GM19023 (cell line): ENCODE measurements around the gene ZDHHC22.
A peak's percentile ranks its signal among the peaks of the same experiment; 100 is the strongest.
"Not testable (repeated sequence)": the region's sequence is repeated elsewhere in the genome, so short reads cannot be mapped to it uniquely, and the experiment has no call there.

Experiments used
- ATAC-seq: cut with Tn5 transposase; IDR thresholded peaks from one replicate; pipeline ENCODE4 v1.9.1; 2021; ENCODE audit warnings: mild to moderate bottlenecking, moderate library complexity; ENCODE audit not compliant: unreplicated experiment

The ZDHHC22 gene, protein sequence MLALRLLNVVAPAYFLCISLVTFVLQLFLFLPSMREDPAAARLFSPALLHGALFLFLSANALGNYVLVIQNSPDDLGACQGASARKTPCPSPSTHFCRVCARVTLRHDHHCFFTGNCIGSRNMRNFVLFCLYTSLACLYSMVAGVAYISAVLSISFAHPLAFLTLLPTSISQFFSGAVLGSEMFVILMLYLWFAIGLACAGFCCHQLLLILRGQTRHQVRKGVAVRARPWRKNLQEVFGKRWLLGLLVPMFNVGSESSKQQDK

DNA sequence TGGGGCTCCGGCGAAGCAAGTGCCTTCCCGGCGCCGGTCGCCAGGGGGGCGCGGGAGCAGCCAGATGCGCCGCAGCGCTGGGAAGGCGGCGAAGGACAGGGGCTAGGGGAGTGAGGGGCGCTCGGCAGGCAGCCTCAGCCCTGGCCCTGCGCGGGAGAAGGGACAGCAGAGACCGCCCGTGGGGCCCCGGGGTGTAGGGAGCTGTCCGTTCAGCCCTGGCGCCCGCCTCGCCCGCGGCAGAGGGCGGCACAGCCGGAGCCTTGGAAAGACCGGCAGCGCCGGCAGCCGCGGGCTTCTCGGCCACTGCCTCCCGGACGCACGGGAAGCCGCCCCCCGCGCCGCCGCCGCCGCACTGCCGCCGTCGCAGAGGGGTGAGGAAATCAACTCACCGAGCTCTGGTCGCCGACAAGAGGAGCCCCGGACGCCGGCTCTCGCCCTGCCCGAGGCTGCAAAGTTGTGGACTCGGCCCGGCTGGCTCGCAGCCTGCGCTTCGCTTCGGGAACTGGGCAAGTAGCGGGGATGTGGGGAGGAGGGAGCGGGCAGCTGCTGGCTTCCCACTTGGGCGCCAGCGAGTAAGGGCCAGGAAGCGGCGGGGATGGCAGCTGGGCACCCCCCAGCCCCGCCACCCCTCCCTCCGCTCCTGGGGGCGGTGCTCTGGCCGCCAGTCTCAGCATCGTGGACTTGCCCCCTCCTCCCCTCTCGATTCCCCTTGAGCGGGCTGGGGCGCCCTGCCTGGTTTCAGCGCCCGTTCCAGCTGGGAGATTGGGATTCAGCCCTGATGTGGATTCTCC is at the start of gene ZDHHC22:
ZDHHC22 (minus strand) TSS at position 578 of the 791 bp plus-strand sequence. CDS start 2,053 bp downstream, outside the sequence.
- ATAC-seq, result no peak

DNA sequence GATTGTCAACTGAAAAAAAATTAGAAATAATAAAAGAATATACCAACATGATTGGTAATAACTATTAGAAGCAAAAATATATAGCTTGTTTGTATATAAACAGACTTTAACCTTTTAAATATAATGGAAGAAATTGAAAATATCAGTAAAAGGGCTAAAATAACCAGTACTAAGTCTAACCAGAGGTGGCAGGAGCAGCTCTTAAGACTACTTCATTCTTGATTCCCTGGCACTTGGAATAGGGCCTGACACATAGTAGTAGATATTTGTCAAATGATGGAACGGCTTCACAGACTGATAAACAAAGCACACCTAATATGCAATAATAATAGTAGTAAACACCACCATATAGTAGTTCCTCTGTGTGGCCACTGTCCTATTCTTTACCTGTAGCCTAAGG is 49.4 kb upstream of the ZDHHC22 start:
- no peak for ATAC-seq

DNA sequence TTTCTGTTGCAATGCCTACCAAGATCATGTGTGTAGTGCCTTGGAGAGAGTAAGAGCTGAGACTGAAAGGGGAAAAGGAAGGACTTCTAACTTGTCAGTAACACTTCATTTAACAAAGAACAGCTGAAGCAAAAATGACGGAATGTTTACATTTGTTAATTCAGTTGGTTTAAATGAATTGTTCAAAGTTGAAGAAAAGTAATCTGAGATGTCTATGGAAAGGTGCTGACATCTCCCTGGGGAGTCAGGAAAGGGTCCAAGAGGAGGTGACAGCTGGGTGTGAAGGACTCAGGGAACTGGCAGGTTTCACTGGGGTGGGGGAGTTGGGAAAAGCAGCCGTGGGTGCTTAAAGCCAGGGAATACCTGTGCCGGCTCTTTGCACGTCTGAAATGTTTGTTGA is 47.9 kb upstream of the ZDHHC22 start:
- no peak for ATAC-seq

DNA sequence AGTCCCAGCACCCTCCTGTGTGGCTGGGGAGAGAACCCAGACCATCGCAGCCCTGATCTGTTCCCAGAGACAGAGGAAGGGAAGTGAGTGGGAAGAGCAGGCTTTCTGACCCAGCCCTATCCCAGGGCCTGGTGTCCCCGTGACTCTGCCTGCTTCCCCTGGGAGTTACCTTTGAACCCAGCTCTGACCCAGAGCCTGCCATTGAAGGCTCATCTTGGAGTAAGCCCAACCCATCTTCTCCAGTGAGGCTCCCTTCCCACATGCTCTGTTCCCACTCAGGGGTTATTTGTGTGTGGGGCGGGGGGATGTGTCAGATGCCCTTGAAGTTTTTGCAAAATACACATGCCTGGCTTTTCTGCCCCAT is 46.0 kb upstream of the ZDHHC22 start:
- no peak for ATAC-seq

DNA sequence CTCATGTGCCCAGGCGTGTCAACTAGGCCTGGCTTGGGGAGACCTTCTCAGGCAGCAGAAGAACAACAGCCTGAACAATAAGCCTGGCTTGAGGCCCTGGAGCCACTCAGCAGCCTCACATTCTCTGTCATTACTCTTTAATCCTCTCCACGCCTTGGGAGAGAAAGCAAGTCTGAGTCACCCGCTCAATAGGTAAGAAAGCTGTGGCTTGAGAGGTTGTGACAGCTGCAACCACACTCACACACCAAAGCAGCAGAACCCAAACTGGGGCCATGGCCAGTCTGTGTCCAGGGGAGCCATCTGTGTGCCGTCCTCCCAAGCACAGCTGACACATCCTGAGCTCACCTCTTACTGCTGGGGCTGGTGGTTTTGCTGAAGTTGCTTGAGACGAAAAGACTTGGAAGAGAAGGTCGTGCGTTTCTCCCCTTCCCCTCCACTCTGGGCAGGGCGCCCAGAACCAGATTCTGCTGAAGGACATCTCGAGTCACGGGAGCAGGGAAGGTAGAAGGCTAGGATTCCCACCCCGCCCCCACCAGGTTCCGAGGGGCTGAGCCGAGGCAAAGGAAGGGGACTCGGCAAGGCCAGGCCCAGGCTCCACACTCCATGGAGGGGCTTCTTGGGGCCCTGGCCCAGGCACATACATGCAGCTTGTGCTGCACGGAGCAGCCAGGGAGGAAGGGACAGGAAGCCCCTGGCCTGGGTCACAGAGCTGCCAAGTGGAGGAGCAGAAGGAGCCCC is 45.5 kb upstream of the ZDHHC22 start:
- ATAC-seq, result no peak

DNA sequence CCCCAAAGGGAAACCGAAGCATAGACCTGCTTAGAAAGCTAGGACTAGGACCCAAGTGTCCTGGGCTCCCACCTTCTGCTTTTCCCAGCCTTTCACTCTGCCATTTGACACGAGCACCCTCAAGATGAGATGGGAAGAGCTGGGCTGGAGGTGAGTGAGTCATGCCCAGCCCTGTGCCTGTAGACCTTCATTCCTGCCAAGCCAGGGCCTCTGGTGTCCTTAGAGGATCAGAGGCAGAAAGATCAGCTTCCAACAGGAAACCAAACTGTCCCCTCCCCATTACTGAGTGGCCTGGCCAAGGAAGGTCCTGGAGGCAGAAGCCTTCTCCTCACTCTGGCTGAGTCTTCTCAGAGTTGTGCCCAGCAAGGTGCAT is 43.5 kb upstream of the ZDHHC22 start:
- ATAC-seq, result no peak

DNA sequence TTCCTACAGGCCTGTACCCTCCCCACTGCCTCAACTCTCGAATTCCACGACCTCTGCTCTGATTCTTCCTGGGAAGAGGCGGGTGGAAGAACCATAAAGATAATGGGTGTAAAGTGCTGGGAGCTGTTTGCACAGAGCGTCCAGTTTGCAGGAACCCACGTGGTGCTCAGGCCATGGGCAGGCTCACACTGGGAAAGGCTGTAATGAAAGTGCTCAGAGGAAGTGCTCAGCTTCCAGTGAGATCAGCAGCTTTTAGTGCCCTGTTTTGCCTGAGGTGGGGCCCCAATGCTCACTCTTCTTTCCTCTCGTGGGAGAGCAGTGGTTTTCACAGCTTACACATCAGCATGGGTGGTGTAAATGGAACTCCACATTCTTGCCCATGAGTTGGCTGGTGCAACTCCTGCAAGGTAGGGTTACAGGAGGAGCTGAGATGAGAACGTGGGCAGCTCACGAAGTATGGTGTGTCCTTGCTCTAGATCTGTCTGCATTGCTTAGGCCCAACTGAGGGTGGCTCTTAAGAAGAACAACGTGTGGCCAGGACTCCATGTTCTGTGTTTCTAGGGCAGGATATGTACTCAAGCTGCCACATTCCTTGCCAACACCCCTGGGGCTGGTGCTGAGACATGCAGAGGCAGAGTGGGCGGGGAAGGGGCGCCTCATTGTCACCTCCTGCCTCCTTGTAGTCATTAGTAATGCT is 43.0 kb upstream of the ZDHHC22 start:
- ATAC-seq, result no peak

DNA sequence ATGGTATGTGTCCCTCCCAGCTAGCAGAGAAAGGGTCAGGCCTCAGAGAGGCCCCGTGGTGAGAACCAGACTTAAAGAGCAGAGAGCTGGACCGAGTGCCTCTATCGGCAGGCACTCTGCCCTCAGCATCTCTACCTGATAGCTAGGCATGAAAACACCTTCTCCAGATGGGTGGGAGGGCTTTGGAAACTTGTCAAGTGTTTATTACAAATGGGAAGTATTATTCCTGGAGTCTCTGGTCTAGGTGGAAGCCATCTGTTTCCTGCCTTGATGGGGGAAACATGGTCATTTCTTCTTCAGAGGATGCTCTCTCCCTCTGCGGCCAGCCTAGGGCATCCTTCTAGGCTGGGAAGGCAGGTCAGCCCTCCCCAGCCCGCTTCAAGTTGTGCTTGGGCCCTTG is 42.3 kb upstream of the ZDHHC22 start:
- no peak for ATAC-seq

DNA sequence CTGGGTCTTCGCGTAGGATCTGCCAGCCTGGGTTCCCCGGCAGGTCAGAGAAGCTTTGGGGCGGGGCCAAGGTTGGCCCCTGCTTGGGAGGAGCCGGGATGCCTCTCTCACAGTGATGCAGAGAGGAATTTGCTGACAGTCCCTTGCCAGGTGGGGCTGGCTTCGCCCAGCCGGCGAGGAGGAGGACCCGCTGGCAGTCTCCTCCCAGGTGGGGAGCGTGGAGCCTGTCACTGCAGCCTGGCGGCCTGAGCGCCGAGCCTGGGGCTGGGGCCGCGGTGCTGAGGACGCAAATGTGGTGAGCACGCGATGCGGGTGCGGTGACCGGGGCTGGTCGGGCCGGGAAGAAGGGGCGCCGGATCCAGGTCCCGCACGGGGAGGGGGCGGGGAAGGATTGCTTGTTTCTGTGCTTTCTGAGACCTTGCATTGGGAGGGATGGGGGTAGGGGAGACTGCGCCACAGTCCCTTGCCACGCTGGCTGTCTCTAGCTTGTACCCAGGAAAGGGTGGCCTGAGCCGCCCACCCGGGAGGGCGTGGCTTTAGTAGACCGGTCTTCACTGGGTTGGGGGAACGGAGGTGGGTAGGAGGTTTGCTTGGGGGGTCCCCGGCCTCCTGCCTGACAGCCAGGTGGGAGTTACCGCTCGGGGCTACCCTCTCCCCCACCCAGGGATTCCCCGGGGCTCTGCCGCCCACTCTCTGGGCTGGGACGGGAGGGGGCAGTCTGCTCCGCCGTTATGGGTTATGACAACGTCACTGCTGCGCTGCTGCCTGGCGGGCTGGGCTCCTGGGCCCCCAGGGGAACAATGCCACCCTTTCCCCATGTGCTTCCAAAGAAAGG is 40.2 kb upstream of the ZDHHC22 start, which contains the start of gene TMEM63C:
TMEM63C (plus strand) TSS at position 196 of the 835 bp plus-strand sequence. CDS start 37,016 bp downstream, outside the sequence.
- ATAC-seq, result peak; percentile 77

DNA sequence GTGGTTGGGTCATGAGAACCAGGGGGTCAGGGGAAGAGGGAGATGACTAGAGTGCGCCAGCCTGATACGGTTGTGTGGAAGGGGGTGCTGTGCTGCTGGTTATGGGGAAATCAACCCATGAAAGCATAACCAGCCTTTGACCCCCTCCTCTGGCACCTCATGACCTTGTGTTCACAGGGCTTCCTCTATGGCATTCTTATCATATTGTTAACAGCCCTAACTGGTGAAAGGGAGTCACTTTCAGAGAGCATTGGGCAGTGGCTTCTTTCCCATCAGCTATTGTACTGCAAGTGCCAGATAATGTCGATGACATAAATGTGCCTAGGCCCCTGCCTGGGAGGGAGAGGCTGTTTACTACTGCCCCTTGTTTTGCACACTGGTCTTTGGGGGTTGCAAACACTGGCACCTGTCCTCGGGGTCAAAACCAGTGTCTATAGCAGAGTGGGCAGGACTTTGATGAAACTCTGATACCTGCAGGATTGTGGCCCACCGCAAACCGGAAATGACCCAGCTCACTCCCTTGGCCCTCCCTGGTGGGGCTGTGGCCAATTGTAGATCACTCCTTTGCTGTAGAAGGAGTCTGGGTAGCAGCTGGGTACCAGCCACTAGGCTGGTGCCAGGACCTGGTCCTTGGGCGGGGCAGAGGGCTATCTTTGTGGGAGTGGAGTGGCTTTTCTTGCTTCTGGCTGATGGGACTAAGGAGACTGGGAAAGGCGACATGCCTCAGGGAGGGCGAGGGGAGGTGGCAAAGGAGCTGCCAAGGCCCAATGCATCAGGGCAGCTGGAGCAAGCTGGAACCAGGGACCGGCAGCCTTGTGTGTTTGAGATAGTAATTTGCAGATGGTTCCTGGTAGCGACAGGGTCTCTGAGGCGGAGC is 39.4 kb upstream of the ZDHHC22 start:
- ATAC-seq, result peak; percentile 5

DNA sequence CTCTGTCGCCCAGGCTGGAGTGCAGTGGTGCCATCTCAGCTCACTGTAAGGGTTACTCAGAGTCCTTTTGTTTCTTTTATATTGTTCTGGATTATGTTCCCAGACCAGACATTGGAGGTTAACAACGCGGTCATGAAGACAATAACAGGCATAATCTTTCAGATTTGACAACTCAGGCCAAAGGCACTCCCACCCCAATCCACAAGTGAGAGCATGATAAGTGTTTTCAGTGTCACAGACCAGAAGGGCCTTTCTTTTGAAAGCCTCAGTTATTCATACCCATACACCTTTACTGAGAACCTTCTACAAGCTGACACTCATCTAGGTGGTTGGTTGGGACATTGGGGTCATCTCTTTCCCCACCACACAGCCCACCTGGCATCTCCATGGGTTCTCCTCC is 37.1 kb upstream of the ZDHHC22 start:
- ATAC-seq, result no peak

DNA sequence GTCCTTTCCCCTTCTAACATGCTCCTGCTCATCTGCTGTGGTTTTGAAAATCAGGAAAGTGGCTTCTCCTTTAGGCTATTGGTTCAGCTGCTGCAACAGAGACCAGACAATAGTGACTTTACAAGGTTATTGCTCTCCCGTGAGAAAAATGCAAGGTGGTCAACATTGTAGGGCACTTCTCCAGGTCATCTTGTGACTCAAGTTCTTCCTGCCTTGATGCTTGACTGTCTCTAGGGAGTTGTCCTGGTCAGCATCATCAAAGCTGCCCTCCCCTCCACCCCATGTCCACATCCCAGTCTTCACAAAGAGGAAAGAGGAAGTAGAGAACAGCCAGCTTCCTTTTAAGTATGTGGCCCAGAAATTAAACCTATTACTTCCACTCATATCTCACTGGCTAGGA is 36.1 kb upstream of the ZDHHC22 start:
- no peak for ATAC-seq

DNA sequence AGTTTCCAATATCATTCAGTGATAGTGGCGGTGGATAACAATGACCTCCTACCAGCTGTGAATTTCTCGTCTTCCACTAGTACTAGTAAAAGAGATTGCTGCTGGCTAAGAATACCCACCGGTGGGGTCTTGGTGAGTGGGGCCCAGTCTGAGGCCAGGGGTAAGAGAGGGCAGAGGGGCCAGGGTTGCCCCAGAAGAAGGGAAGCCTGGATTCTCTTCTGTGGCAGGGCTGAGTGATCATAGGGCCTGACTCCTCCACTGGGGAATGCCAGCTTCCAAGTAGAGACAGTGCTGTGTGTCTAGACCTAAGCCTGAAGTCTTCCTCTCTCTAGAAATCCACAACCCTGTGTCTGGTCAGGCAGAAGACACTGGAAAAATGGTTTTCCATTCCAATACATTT is 34.3 kb upstream of the ZDHHC22 start:
- no peak for ATAC-seq

DNA sequence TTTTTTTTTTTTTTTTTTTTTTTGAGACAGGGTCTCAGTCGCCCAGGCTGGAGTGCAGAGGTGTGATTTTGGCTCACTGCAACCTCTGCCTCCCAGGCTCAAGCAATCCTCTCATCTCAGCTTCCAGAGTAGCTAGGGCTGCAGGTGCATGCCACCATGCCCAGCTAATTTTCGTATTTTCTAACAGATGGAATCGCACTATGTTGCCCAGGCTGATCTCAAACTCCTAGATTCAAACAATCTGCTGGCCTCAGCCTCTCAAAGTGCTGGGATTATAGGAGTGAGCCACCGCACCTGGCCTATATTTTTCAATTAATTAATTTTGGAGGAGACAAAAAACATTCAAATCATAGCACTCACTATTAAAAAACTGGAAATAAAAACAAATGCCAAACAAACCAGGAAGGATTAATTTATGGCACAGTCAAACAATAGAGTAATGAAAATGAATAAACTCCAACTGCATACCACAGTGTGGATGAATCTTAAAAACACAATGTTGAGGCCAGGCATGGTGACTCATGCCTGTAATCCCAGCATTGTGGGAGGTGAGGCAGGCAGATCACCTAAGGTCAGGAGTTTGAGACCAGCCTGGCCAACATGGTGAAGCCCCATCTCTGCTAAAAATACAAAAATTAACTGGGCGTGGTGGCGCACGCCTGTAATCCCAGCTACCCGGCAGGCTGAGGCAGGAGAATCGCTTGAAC is 32.5 kb upstream of the ZDHHC22 start:
- not testable (repeated sequence) for ATAC-seq

DNA sequence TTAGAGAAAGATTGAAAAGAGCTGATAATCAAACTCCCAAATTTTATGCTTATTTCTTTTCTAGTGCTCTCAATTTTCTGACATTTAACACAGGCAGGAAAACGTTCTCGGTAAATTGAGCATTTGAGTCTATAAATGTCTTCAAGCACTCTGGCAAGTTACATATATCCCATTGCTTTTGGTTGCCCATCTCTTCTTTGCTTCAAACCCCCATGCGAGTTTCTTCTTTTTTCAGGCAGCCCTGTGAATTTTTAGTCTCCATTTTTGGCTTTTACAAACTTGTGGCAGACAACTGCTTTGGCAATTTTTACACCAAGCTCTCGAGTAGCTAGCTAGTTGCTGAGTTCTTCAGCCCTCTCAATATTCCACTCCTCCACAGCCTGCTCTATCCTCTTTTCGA is 31.3 kb upstream of the ZDHHC22 start:
- no peak for ATAC-seq

DNA sequence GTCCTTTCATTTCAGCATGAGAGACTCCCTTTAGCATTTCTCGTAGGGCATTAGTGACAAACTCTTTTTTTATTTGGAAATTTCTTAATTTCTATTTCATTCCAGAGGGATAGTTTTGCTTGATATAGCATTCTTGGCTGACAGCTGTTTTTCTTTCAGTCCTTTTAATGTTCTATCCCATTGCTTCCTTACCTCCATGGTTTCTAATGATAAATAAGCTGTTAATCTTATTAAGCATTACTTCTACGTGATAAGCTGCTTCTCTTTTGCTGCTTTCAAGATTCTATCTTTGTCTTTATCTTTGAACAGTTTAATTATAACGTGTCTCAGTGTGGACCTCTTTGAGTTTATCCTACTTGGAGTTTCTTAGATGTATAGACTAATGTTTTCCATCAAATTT is 28.5 kb upstream of the ZDHHC22 start:
- no peak for ATAC-seq

DNA sequence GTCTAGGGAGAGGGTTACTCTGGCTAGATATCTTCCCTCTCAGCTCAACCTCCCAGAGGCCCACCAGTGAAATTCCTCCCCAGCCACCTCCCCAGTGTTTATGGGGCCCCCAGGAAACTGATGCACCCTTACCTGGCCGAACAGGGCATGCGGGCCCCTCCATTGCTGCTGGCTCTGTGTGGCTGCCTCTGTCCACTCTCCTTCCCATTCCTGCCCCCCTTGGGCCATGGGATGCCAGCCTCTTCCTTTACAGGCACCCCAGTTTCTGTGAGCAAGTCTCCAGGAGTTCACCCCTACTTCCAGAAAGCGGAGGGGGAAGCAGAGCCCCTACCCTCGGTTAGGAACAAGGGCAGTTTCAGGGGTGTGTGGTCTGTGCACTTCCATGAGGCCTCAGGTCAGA is 19.4 kb upstream of the ZDHHC22 start:
- ATAC-seq, result no peak

DNA sequence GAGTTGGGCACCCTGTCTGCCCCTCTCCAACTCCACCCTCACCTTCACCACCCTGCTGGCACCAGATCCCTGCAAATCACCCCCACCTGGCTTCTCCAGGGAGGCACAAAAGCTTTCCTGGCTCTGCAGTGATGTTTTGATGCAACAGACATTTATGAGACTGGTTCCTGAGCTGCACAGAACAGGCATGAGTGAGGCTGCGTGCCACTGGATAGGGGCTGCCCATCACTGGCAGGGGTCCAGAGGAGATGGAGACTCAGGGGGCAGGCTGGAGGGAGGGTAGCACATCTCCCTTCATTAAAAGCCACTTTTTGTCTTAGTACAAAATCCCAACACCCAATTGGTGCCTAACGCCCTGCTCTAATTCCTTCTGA is 17.3 kb upstream of the ZDHHC22 start:
- no peak for ATAC-seq
